Jurkat, Clone E6-1 (cell line): ENCODE data around the gene GPM6B.
"Not testable (repeated sequence)": the region's sequence is repeated elsewhere in the genome, so short reads cannot be mapped to it uniquely, and the experiment has no call there.

Experiments
- DNase-seq: peaks from one replicate; pipeline ENCODE4 v3.0.0-alpha.2; 2011; ENCODE audit warnings: low read depth, low spot score
- H3K4me3 ChIP-seq: 2 replicates; pipeline ENCODE4 v1.5.1; 2011; ENCODE audit warnings: mild to moderate bottlenecking, low read length, control low read depth, moderate library complexity

The GPM6B gene

GRCh38 chrX:13742397-13743176 is 74.3 kb downstream of the GPM6B start:
- DNase-seq: no peak
- H3K4me3 ChIP-seq: no peak overlapping the region

GRCh38 chrX:13741695-13742094 is 75.2 kb downstream of the GPM6B start:
- DNase-seq: no peak
- H3K4me3 ChIP-seq: no peak overlapping the region

GRCh38 chrX:13734278-13735172 is 82.4 kb downstream of the GPM6B start, which contains the start of the genes OFD1 and TRAPPC2:
Gene OFD1, plus strand, starts transcription at chrX:13734748. Its CDS starts 324 bp downstream, at chrX:13735072.
Gene TRAPPC2, minus strand, starts transcription at chrX:13734620. Its CDS starts 14,657 bp downstream, at chrX:13719963.
- H3K4me3 ChIP-seq: peak within 1 kb of the TSS; percentile 84
- DNase-seq: peak; percentile 90

- no peak for DNase-seq
- peak overlapping the region; percentile 84 for H3K4me3 ChIP-seq
These were observed 83.4 kb downstream of the GPM6B start for GRCh38 chrX:13733506-13733905.

GRCh38 chrX:13732246-13733067 is 84.4 kb downstream of the GPM6B start:
- DNase-seq: no peak
- H3K4me3 ChIP-seq: no peak overlapping the region

GRCh38 chrX:13730523-13730922 is 86.4 kb downstream of the GPM6B start:
- DNase-seq, H3K4me3 ChIP-seq: not testable (repeated sequence)

- H3K4me3 ChIP-seq, DNase-seq: not testable (repeated sequence)
These were observed 90.3 kb downstream of the GPM6B start for GRCh38 chrX:13726583-13726982.

GRCh38 chrX:13724878-13725277 is 92.0 kb downstream of the GPM6B start:
- DNase-seq, H3K4me3 ChIP-seq: not testable (repeated sequence)

- H3K4me3 ChIP-seq: no peak overlapping the region
- peak; percentile 25 for DNase-seq
These were observed 94.9 kb downstream of the GPM6B start for GRCh38 chrX:13721819-13722519.

GRCh38 chrX:13721371-13721770 is 95.5 kb downstream of the GPM6B start:
- DNase-seq: no peak
- no peak overlapping the region for H3K4me3 ChIP-seq
